GM19467 (cell line): ENCODE measurements around the gene MARK4.
"Not testable (repeated sequence)": the region's sequence is repeated elsewhere in the genome, so short reads cannot be mapped to it uniquely, and the experiment has no call there.

Experiments
- ATAC-seq: cut with Tn5 transposase; IDR thresholded peaks from one replicate; pipeline ENCODE4 v1.9.1; 2021; ENCODE audit warnings: mild to moderate bottlenecking, moderate library complexity; ENCODE audit not compliant: unreplicated experiment

Gene MARK4

GRCh38 chr19:45243144-45243732 lies 7.8 kb upstream of the MARK4 start:
- ATAC-seq = no peak

- ATAC-seq = no peak
Measured at GRCh38 chr19:45244133-45244794, 6.8 kb upstream of the MARK4 start.

GRCh38 chr19:45245334-45245787 lies 5.7 kb upstream of the MARK4 start, which contains the start of gene EXOC3L2:
EXOC3L2 (minus strand) TSS chr19:45245407; CDS start chr19:45239045, 6,362 bp downstream.
- ATAC-seq = no peak

GRCh38 chr19:45245826-45246225 lies 5.2 kb upstream of the MARK4 start:
- no peak for ATAC-seq

- no peak for ATAC-seq
Measured at GRCh38 chr19:45247136-45247535, 3.9 kb upstream of the MARK4 start.

- ATAC-seq = no peak
Measured at GRCh38 chr19:45249261-45250033, 1.6 kb upstream of the MARK4 start.

- no peak for ATAC-seq
Measured at GRCh38 chr19:45250216-45250831, 747 bp upstream of the MARK4 start.

GRCh38 chr19:45251452-45252354 lies 632 bp downstream of the MARK4 start:
- ATAC-seq = no peak

- ATAC-seq = no peak
Measured at GRCh38 chr19:45253396-45254027, 2.4 kb downstream of the MARK4 start.

GRCh38 chr19:45254044-45254531 lies 3.0 kb downstream of the MARK4 start:
- ATAC-seq = no peak

- ATAC-seq = no peak
Measured at GRCh38 chr19:45255611-45256157, 4.6 kb downstream of the MARK4 start.

- ATAC-seq = no peak
Measured at GRCh38 chr19:45256836-45257235, 5.8 kb downstream of the MARK4 start.

- no peak for ATAC-seq
Measured at GRCh38 chr19:45258862-45259261, 7.8 kb downstream of the MARK4 start.

- no peak for ATAC-seq
Measured at GRCh38 chr19:45262570-45262969, 11.5 kb downstream of the MARK4 start.

GRCh38 chr19:45263013-45263412 lies 11.9 kb downstream of the MARK4 start:
- no peak for ATAC-seq

- ATAC-seq = no peak
Measured at GRCh38 chr19:45264781-45265317, 13.8 kb downstream of the MARK4 start.

GRCh38 chr19:45265375-45265774 lies 14.3 kb downstream of the MARK4 start:
- no peak for ATAC-seq

GRCh38 chr19:45267296-45267695 lies 16.2 kb downstream of the MARK4 start:
- no peak for ATAC-seq

- not testable (repeated sequence) for ATAC-seq
Measured at GRCh38 chr19:45269939-45270338, 18.9 kb downstream of the MARK4 start.
